ENCODE measurements around the gene AP1B1. TPM values are rescaled to one million over a fixed set of nuclear protein-coding genes. Genes with fewer than 3 reads are reported as not detected.

AP1B1 gene
- total and polyA plus RNA-seq, 7 donors = 33.1 to 83.2 (median 43.6) TPM

DNA sequence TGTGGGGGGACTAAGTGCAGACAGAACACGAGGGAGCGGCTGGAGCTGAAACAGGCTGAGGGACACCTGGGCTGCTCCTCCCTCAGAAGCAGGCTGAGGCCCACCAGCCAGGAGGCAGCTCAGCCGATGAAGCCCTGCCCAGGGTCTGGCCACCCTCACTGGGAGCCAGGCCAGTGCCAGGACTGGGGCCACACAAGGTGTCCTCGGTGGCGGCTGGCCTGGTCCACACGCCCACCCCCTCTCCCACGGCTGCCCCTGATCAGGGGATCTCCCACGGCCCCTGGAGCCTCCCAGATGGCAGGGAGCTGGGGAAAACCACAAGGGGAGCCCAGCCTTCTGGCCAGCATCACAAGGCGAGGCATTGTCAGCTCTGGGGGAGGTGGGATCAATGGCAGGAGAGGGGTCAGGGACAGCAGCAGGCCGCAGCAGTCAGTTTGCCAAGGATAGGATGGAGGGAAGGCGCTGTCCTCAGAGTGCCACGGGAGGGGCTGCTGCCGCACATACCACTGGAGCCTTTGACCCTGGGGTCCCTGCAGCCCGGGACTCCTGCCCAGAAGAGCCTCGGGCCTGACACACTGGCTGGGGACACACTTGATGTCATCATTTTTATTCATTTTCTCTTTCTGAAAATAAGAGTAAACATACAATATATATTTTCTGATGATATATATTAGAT lies 61.1 kb downstream of the AP1B1 start:
- H3K27ac ChIP-seq = no peak overlapping the region
- no peak overlapping the region for H3K4me3 ChIP-seq
- intact Hi-C loops (cut with DNase I) = no loop called here
- peaks cover 0 to 16% (median 0%) of the 10 kb centered on the region in 4 donors for H3K4me1 ChIP-seq
- WGBS, 2 donors = 87 to 91% methylated on average over 15 of the region's 15 CpGs
- no peaks in the 10 kb centered on the region for H3K27me3 ChIP-seq
- no peaks in the 10 kb centered on the region for H3K9me3 ChIP-seq
- no peak for DNase-seq
- TF ChIP-seq POLR2A (IDR thresholded peaks at IDR 0.05) (no peak), POLR2AphosphoS5 (IDR thresholded peaks at IDR 0.05) (no peak)
- TF ChIP-seq, protein P1, sequence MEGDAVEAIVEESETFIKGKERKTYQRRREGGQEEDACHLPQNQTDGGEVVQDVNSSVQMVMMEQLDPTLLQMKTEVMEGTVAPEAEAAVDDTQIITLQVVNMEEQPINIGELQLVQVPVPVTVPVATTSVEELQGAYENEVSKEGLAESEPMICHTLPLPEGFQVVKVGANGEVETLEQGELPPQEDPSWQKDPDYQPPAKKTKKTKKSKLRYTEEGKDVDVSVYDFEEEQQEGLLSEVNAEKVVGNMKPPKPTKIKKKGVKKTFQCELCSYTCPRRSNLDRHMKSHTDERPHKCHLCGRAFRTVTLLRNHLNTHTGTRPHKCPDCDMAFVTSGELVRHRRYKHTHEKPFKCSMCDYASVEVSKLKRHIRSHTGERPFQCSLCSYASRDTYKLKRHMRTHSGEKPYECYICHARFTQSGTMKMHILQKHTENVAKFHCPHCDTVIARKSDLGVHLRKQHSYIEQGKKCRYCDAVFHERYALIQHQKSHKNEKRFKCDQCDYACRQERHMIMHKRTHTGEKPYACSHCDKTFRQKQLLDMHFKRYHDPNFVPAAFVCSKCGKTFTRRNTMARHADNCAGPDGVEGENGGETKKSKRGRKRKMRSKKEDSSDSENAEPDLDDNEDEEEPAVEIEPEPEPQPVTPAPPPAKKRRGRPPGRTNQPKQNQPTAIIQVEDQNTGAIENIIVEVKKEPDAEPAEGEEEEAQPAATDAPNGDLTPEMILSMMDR (IDR thresholded peaks at IDR 0.05) = no peak
- peaks cover 0 to 57% (median 22%) of the 10 kb centered on the region in 4 donors for H3K36me3 ChIP-seq

- Histone ChIP-seq H3K36me3 (peaks cover 0 to 53% (median 19%) of the 10 kb centered on the region in 4 donors), H3K27ac (no peak overlapping the region), H3K9me3 (no peaks in the 10 kb centered on the region), H3K4me1 (peaks cover 0 to 16% (median 0%) of the 10 kb centered on the region in 4 donors), H3K4me3 (no peak overlapping the region), H3K27me3 (no peaks in the 10 kb centered on the region)
- 76 to 90% methylated on average over 10 of the region's 10 CpGs for WGBS, 2 donors
- TF ChIP-seq POLR2AphosphoS5 (IDR thresholded peaks at IDR 0.05) (no peak), EP300 (IDR thresholded peaks at IDR 0.05) (no peak), POLR2A (IDR thresholded peaks at IDR 0.05) (no peak)
- TF ChIP-seq, protein P1 (IDR thresholded peaks at IDR 0.05) = no peak
- DNase-seq = no peak
- intact Hi-C loops (cut with DNase I) = no loop called here
Observed at GRCh38 chr22:29326481-29326880, 61.9 kb downstream of the AP1B1 start.

GRCh38 chr22:29325785-29326315 lies 62.5 kb downstream of the AP1B1 start:
- H3K27ac ChIP-seq = no peak overlapping the region
- no peak for DNase-seq

DNA sequence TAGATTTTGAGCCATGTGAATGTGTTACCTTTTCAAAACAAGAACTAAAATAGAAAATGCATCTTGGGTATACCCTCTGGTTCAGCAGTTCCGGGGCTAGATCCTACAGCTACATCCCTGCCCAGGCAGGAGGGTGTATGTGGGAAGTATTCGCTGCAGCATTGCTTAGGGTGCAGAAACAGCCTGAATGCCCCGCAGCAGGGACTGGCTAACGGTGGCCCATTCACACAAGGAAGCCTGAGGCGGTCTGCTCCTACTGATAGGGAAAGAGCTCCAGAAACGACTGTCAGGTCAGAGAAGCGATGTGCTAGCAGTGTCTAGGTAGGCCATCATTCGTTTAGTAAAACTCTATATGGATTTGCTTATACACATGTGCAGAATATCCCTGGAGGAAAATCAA lies 63.0 kb downstream of the AP1B1 start:
- Histone ChIP-seq H3K9me3 (no peaks in the 10 kb centered on the region), H3K4me3 (no peak overlapping the region), H3K36me3 (peaks cover 0 to 42% (median 15%) of the 10 kb centered on the region in 4 donors), H3K27me3 (no peaks in the 10 kb centered on the region), H3K27ac (no peak overlapping the region), H3K4me1 (peaks cover 0 to 5% (median 0%) of the 10 kb centered on the region in 4 donors)
- TF ChIP-seq, protein P1 (IDR thresholded peaks at IDR 0.05) = no peak
- intact Hi-C loops (cut with DNase I) = no loop called here
- WGBS, 2 donors = 83 to 87% methylated on average over 8 of the region's 8 CpGs
- DNase-seq = no peak

More at GRCh38 chr22:29325785-29326315, 62.5 kb downstream of the AP1B1 start:
- intact Hi-C loops (cut with DNase I) = no loop called here
- peaks cover 0 to 47% (median 15%) of the 10 kb centered on the region in 4 donors for H3K36me3 ChIP-seq
- H3K27me3 ChIP-seq = no peaks in the 10 kb centered on the region
- peaks cover 0 to 10% (median 0%) of the 10 kb centered on the region in 4 donors for H3K4me1 ChIP-seq
- H3K4me3 ChIP-seq = no peak overlapping the region
- WGBS, 2 donors = 68 to 73% methylated on average over 9 of the region's 9 CpGs
- TF ChIP-seq, protein P1 (IDR thresholded peaks at IDR 0.05) = no peak
- TF ChIP-seq POLR2A (IDR thresholded peaks at IDR 0.05) (no peak), EP300 (IDR thresholded peaks at IDR 0.05) (no peak), POLR2AphosphoS5 (IDR thresholded peaks at IDR 0.05) (no peak)
- no peaks in the 10 kb centered on the region for H3K9me3 ChIP-seq
